ENCODE measurements around the gene AP2M1.
"Not testable (repeated sequence)": the region's sequence is repeated elsewhere in the genome, so short reads cannot be mapped to it uniquely, and the experiment has no call there.

AP2M1 gene

DNA sequence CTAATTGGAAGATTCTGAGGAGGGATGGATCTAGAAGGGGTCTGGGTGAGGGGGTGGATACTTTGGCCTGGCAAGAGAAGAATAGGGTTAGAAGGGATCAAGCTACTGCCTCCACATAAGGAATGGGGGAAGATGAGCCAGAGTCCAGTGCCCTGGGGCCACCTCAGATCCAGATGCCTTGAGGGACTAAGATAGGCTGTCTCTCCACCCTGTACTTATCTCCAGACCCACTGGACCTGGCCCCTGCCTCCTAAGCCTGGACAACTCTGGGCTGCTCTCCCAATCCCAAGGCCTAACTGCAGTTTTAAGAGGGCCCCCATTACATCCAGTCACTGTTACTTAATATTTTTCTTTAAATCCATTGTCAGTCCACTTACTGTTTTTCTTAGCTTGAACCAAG lies 17.4 kb upstream of the AP2M1 start:
- no peak for DNase-seq (ENCODE audit: low read depth)

DNA sequence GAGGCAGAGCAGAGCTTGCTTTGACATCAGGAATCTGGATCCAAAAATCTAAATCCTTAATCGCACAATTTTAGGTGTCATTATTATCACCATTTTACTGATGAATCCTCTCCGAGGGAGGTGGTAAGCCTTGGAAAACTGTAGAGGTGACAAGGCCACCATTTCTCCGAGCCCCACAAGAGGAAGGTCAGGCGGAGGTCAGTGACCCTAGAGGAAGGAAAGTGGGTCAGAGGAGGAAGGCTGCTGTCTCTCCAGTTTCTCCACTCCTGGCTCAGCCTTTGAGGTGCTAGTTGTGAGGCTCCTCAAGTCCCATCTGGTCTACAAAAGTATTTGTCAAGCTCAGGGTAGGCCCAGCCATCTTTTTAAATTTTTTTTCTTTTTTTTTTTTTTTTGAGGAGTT lies 16.3 kb upstream of the AP2M1 start:
- no peak for DNase-seq (ENCODE audit: low read depth)

DNA sequence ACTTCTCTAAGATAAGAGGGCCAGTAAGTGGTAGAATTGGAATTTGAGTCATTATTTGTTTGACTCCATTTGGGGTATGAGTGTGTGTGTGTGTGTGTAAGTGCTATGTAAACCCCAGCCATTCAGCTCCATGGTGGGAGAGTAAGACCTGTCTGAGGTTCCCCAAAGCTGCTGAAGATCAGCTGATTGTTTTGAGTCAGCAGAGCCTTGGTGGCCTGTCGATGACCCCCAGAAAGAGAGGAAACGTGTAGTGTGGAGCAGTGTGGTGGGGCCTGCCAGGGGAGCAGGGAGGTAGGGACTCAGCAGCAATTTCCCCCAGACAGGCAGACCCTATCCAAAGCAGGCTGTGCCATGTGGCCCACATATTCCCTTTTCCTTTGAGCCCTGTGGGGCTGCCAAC lies 14.2 kb upstream of the AP2M1 start:
- no peak for DNase-seq (ENCODE audit: low read depth)

DNA sequence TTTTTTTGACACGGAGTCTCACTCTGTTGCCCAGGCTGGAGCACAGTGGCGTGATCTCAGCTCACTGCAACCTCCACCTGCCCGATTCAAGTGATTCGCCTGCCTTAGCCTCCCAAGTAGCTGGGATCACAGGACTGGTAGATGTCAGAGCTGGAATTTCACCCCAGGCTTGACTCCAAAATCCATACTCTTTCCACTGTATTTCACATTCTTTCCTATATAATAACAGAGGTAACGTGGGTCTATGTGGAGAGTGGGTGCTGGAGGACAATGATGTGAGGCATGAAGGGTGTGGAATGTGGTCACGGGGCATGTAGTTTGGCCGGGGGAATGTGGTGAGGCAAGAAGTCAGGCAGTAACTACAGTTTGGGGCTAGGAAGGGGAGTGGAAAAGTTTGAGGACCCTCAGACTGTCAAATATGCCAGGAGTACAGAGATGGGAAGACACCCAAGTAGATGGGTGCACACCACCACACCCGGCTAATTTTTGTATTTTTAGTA lies 12.0 kb upstream of the AP2M1 start:
- not testable (repeated sequence) for DNase-seq (ENCODE audit: low read depth)

DNA sequence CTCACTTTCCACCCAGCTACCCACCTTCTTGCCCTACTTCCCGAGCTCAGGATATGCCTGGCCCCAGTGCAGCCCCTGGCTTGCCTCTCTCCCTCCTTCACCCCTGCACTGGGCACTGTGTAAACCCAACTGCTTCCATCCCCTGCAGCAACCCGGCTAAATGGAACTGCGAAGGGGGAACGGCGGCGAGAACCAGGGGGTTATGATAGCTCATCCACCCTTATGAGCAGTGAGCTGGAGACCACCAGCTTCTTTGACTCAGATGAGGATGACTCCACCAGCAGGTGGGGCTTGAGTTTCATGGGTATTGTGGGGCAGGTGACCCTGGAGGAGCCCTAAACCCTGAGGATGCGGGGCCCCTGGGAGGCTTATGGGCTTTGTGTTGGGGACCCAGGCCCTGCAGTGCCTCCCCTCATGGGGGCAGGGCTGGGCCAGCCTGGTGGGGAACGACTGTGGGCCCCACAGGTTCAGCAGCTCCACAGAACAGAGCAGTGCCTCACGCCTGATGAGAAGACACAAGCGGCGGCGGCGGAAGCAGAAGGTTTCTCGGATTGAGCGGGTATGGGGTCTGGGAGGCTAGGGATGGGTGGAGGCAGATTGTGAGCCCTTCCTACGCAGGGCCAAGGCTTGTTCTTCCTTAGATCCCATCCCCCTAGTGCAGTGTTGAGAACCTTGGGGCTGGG lies 9.9 kb upstream of the AP2M1 start:
- DNase-seq (ENCODE audit: low read depth), result no peak

DNA sequence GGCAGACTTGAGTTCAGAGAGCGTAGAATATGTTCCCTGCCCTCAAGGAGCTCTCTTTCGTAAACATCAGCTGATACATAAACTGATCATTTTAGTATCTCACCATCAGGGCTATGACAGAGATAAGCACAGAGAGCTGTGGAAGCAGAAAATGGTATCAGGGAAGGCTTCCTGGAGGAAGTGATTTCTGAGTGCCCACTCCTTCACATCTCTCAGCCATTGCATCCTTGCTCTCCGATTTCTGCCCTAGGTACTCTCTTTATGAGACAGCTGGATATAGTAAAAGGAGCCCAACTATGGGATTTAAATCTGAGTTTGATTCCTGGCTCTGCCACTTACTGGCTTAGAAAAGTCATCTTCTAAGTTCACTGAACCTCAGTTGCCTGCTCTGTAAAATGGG lies 9.1 kb upstream of the AP2M1 start:
- DNase-seq (ENCODE audit: low read depth), result no peak

DNA sequence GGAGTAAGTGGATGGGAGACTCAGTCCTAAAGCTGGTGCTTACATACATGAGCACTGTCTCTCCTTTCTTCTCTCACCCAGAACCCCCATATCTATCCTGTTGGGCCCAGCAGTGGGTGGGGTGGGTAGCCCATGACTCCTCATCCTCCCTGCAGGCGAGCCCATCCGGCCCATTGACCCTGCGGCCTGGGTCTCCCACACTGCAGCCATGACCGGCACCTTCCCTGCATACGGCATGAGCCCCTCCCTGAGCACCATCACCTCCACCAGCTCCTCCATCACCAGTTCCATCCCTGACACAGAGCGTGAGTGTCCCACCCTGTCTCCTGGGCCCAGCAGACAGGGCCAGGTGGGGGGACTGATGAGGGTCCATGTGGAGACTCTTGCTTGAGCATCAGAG lies 8.0 kb upstream of the AP2M1 start:
- DNase-seq (ENCODE audit: low read depth), result no peak

DNA sequence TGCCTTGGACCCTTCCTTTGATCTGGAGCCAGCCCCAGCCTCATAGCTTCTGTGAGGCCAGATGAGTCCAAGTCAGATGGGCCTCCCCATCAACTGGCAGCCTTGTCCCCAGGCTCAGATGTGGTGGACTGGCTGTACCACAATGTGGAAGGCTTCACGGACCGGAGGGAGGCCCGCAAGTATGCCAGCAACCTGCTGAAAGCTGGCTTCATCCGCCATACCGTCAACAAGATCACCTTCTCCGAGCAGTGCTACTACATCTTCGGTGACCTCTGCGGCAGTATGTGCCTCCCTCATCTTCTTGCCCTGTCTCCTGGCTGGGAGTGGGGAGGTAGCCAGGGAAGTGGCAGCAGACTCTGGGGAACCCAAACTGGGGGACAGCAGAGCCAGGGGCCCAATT lies 6.9 kb upstream of the AP2M1 start:
- no peak for DNase-seq (ENCODE audit: low read depth)

DNA sequence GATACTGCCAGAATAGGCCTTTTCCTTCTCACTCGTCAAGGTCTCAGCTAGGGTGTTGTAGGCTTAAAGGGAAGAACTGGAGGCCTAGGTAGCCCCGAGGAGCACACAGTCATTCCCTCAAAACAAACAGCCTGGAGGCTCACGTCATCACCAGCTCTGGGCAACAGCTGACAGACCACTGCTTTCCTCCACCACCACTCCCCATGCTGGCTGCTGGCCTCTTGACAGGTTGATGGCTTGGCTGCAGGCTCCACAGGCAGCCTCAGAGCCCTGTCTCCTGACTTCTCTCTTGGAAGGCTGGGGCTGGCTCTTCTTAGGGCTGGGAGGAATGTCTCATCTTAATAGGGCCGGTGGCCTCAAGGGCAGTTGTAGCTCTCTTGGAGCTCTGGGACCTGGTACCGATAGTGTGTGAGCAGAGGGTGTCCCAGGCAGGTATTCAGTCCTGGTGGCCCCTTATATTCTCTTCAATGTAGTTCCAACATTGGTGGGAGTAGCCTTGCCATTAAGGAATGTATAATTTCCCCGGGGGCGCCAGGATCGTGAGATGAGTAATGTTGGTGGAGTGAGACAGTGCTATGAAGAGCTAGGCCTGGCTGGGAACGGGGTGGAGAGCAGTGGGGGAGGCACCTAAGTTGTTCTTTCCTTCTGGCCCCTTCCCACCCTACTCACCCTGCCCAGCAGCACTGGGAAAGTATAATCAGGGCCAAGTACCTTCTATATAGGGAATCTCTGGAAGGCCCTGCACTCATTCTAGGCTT lies 6.1 kb upstream of the AP2M1 start:
- no peak for DNase-seq (ENCODE audit: low read depth)

DNA sequence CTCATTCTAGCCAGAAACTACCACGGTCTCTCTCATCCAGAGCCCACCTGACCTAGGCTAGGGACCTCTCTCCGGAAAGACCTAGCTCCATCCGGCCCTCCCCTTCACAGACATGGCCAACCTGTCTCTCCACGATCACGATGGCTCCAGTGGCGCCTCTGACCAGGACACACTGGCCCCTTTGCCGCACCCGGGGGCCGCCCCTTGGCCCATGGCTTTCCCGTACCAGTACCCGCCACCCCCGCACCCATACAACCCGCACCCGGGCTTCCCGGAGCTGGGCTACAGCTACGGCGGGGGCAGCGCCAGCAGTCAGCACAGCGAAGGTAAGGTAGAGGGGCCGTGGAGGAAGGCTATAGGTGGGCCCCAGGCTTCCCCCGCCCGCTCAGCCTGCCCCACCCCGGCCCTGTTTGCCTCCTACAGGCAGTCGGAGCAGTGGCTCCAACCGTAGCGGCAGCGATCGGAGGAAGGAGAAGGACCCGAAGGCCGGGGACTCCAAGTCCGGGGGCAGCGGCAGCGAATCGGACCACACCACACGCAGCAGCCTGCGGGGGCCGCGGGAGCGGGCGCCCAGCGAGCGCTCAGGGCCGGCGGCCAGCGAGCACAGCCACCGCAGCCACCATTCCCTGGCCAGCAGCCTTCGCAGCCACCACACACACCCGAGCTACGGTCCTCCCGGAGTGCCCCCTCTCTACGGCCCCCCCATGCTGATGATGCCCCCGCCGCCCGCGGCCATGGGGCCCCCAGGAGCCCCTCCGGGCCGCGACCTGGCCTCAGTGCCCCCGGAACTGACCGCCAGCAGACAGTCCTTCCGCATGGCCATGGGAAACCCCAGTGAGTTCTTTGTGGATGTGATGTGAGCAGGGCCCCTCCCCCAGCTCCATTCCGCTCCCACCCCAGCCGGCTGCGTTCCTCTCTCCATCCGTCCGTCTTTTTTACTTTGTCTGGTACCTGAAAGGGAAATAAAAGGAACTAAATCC lies 4.5 kb upstream of the AP2M1 start:
- DNase-seq (ENCODE audit: low read depth), result no peak

DNA sequence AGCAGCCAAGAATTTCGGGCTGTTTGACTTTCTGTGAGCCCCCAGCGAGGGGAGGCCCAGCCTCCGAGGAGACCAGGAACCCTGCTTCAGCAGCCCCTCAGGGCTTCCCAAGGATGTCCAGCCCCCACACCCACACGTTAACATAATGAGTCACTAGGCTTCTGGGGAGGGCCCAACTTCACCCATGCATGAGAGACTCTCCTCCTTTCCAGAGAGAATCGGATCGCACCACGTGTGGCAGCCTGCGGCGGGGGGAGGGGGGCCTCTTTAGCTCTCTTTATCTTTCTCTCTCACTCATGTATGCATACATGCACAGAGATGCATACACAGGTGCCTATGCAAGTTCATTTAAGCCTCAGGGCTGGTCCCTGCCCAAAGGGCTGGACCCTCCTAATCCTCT lies 3.1 kb upstream of the AP2M1 start:
- no peak for DNase-seq (ENCODE audit: low read depth)

DNA sequence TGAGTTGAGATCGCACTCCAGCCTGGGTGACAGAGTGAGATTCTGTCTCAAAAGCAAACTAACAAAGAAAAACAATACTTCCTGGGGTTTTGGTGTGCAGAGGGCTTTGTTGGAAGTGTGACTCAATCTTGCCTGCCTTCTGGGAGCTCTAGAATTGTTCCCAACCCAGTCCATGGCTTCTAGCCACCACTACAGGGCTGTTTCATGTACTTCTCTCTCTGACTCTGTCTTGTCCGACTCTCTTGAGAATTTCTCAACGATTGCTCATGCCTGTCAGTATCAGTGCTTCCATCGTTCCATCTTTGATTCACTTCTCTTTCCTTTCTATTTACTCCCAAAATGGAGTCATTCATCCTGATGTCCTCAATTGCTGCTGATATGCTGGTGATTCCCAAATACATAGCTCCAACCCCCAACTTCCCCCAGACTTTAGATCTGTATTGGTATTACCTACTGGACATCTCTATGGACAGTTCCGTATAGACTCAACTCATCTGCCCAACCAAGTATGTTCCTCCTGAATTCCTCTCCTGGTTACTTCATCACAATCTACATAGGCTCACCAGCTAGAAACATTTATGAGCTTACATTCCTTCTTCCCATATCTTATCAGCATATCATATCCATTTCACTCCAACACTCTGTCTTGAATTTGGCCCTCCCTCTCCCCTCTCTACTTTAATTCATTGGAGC lies 1.8 kb upstream of the AP2M1 start:
- DNase-seq (ENCODE audit: low read depth), result no peak

DNA sequence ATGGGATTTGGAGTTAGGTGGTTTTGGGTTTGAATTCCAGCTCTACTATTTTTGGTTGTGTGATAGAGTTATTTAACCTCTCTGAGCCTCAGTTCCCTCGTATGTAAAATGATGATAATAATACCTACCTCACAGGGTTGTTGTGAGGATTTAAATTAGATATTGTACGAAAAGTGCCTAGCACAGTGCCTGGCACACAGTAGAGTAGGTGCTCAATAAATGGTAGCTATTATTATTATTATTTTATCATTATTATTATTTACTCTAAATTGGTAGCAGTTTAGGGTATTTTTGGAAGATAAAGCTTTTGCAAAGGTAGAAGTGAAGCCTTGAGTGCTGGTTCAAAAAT lies 1.3 kb upstream of the AP2M1 start:
- no peak for DNase-seq (ENCODE audit: low read depth)

DNA sequence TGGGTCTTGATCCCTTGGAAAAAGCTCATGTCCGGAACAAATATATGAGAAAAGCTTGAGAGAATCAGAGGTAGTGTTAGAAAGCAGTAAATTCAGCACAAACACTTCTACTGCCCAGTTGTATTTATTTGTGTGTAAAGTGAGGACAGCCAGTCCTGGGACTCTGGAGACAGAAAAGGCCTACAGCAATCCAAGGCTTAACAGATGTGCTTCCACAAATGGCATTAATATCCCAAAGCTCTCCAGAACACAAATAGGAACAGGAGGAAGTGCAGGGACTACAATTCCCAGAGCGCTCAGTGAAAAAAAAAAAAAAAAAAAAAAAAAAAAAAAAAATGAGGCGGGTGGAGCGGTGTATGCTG lies 390 bp upstream of the AP2M1 start:
- no peak for DNase-seq (ENCODE audit: low read depth)

DNA sequence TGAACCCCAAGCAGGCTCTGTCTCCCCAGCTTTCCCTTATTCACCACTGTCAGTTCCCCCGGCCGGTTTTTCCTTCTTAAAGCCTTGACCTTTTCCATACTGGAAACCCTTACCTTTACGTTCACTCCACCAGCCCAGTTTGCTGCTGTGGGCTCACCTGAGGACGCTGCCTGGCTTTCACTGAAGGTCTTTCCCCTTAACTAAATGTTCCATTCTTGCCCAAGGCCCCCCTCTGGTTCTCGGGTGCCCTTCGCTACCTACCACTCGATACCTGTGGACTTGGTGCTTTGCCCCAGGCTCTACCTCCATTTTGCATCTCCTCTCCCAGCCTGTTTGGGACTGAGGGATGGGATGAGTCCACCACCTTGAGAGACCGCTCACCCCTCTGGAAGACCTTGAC lies 851 bp downstream of the AP2M1 start:
- no peak for DNase-seq (ENCODE audit: low read depth)

DNA sequence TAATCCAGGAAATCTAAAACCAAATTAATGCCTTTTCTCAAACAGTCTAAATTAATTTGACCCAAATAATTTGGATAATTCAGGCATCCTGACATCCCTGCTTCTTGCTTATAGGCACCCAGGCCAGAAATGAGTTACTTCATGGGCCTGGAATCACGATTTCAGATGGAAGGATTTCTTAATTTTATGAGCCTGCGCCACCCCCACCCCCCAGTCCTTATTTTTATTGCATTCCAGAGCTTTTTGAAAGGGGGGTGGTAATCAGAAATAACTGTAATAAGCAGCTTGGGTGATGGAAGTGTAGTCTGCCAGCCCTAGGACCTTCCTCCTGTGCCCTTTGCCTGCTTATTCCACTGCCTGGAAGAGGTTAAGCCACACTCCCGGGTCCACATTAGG lies 1.3 kb downstream of the AP2M1 start:
- DNase-seq (ENCODE audit: low read depth), result no peak

DNA sequence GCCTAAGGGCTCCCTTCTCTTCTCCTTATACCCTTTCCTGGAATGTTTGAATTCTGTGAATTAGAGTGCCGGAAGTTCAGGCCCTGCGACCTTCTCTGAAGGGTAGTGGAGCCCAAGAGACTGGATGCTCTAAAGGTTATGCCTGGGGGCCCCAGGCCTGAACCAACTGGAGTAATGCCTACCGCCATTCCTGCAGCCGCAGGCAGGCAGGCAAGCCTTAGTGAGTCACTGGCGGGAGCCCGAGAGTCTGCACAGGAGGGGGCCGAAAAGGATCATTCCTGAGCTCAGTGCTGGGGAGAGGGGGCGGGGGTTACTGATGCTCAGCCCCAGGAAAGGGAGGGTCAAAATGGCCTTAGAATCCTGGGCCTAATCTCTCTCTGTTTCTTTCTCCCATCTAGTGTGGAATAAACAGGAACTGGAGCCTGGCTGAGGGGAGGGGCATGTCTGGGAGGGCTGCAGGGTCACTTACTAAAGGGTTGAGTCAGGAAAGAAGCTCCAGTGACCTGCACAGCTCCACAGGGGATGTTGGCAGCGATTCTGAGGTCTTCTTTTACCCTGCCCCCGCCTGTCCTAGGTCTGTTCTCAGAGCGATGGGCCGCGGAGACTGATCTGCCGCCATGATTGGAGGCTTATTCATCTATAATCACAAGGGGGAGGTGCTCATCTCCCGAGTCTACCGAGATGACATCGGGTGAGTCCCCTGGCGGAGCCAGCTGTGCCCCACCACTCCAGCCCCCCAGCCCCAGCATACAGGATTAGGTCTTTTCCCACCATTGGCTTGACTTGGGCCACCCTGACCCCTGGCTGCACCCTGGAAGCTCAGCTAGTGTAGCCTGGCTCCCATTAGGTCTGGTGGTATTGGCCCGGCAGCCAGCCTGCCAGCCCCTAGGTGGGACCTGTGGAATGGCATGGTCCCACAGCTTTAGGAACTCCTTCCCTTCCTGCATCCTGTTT lies 2.0 kb downstream of the AP2M1 start:
- DNase-seq (ENCODE audit: low read depth), result no peak

DNA sequence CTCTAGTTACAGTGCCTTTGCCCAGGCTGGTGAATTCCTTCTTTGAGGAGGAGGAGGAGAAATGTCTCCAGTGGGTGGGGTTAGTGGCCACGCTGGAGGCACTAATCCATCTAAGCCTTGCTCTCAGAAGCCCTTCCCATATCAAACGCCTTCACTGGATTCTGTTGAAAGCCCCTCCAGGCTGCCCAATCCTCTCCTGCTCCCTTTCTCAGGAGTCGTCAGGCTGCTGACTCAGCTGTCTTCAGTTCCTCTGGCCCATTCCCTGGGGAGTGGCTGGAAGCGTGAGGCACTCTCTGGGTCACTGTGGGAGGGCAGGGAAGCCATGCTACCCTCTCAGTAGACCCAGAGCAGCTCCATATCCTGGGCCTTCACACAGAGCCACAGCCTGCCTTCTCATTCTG lies 2.7 kb downstream of the AP2M1 start:
- no peak for DNase-seq (ENCODE audit: low read depth)

DNA sequence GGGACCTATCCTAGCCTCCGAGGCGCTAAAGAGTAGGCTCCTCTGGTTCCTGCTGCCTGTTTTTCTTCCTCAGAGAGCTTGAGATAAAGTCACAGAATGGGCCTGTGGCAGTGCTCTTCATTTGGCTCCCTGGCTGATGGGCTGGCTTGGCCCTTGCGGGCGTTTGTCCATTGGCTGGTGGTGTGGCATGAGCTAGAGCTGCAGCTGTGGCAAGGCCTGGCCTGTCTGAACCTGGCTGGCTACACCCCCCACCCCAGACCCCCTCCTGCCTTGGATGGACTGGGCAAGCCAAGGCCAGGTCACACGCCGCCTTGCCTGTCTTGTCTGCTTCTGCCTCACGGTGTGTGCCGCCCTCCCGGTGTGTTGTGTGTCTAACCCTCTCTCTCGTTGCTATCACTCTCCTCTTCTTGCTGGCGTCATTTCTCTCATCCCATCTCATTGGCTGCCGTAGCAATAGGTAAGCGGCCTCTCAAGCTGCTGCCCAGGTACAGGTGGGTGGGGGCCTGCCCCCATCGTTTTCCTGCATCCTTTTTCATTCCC lies 3.2 kb downstream of the AP2M1 start:
- DNase-seq (ENCODE audit: low read depth), result no peak

DNA sequence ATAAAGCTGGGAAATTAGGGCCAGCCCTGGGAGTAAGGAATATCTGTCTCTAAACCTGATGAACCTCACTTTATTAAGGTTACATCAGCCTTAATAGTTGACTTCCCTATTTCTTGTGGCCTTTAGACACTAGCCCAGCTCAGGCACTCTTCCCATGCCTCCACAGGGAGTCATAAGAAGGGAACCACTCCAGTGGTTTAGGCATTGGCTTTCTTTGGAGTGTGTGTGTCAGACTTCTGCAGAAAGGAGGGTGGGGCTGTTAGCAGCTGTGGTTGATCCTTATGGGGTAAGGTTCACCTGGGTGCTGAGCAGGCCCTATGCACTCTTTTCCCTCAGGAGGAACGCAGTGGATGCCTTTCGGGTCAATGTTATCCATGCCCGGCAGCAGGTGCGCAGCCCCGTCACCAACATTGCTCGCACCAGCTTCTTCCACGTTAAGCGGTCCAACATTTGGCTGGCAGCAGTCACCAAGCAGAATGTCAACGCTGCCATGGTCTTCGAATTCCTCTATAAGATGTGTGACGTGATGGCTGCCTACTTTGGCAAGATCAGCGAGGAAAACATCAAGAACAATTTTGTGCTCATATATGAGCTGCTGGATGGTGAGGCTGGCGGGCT lies 4.0 kb downstream of the AP2M1 start:
- no peak for DNase-seq (ENCODE audit: low read depth)

All from stimulated activated CD8-positive, alpha-beta memory T cell treated with anti-CD3 and anti-CD28 coated beads, Interleukin-4, amount 100 ng/mL, for 24 hours (primary cell).